BJ (cell line): ENCODE measurements around the gene DNAH7. TPM values are rescaled to one million over a fixed set of nuclear protein-coding genes. Genes with fewer than 3 reads are reported as not detected.

Experiments
- CTCF ChIA-PET: fragments of 350-600 bp; formaldehyde crosslinking; extraction: SDS; loops from one replicate; lab custom pipeline; 2021; ENCODE audit warnings: antibody characterized with exemption, inconsistent platforms; lab: Yijun Ruan, JAX
- POLR2A ChIA-PET: fragments of 300-600 bp; sonication (Branson Sonifier 250); formaldehyde crosslinking; extraction: SDS; loops from one replicate; lab custom pipeline; 2021; ENCODE audit warnings: antibody characterized with exemption; lab: Charles Lee
- DNase-seq: peaks from one replicate; pipeline ENCODE4 v3.0.0-alpha.2; 2011; ENCODE audit warnings: low read depth
- H3K27me3 ChIP-seq: 2 replicates; pipeline ENCODE4 v1.6.0; 2011; ENCODE audit warnings: low read length; ENCODE audit not compliant: control insufficient read depth, insufficient read depth
- H3K36me3 ChIP-seq: 2 replicates; pipeline ENCODE4 v1.5.1; 2011; ENCODE audit warnings: low read length; ENCODE audit not compliant: control insufficient read depth, insufficient read depth
- H3K4me3 ChIP-seq: 2 replicates; pipeline ENCODE4 v1.5.1; 2011; ENCODE audit warnings: low read depth, mild to moderate bottlenecking, control low read depth, low read length
- CTCF ChIP-seq: IDR thresholded peaks from 2 replicates; pipeline ENCODE4 v1.5.1; 2011; ENCODE audit warnings: low read depth, mild to moderate bottlenecking, control low read depth, inconsistent platforms, low read length, moderate library complexity; ENCODE audit not compliant: insufficient read depth
- polyA plus RNA-seq: library from polyadenylated mRNA; depleted of rRNA; stranded (reverse); fragments of >200 nt; gene quantifications from 2 replicates; pipeline ENCODE4 v1.2.3, GENCODE V29; 2011

Gene DNAH7
- polyA plus RNA-seq, 1 experiment = 0.15 TPM

DNA sequence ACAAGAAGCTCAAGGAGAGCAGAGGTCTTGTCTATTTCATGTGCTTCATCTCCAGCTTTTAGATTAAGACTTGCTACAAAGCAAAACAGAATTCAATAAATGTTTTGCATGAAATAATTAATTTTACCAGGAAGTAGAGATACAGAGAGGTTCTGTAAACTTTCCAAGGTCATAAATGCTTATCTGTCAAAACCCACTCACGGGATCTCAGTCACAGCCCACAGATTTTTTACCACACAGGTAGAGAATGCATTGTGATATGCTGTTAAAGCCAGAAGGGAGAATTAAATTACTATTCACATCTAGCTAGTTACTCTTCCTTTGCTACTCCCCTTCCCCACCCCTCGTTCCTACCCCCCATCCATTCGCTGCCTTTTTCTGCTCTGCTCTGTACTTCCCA is 205.5 kb downstream of the DNAH7 start:
- no peak for TF ChIP-seq CTCF
- ChIA-PET POLR2A (no interaction called here), CTCF (no interaction called here)
- no peak for DNase-seq
- H3K36me3 ChIP-seq = no peaks in the 10 kb centered on the region
- no peaks in the 10 kb centered on the region for H3K27me3 ChIP-seq
- H3K4me3 ChIP-seq = no peak overlapping the region

- POLR2A ChIA-PET = no interaction called here
- no peaks in the 10 kb centered on the region for H3K36me3 ChIP-seq
- DNase-seq = peak; percentile 6
- no peak overlapping the region for H3K4me3 ChIP-seq
- CTCF ChIA-PET = interaction anchor here (1.6 kb wide), 1 partner anchor 8 kb away, joined by 4 read pairs; no protein-coding TSS in a partner anchor
- no peak for TF ChIP-seq CTCF
- H3K27me3 ChIP-seq = no peaks in the 10 kb centered on the region
Observed at GRCh38 chr2:195861821-195862220, 206.8 kb downstream of the DNAH7 start.

DNA sequence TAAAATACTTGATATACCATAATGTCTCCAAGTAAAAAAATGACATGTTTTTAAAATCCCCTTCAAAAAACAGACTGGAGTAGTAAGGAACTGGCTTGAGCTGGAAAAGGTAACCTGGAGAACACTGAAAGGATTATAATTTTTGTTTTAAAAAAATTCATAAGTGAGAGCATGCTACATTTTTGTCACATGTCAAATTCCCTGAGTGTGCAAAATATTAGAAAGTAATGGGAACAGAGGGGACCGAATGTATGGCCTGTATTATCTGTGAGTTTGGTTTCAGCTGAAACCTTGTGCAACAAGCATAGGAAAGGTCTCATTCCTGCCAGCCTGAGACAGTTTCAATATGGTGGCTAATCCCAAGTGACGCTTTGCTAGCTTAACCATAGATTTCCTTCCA is 209.1 kb downstream of the DNAH7 start:
- POLR2A ChIA-PET = no interaction called here
- H3K36me3 ChIP-seq = no peaks in the 10 kb centered on the region
- TF ChIP-seq CTCF = no peak
- no peak overlapping the region for H3K4me3 ChIP-seq
- CTCF ChIA-PET = no interaction called here
- no peaks in the 10 kb centered on the region for H3K27me3 ChIP-seq
- no peak for DNase-seq

GRCh38 chr2:195857132-195857531 is 211.5 kb downstream of the DNAH7 start:
- no peaks in the 10 kb centered on the region for H3K27me3 ChIP-seq
- no peak for DNase-seq
- H3K4me3 ChIP-seq = no peak overlapping the region
- no peak for TF ChIP-seq CTCF
- CTCF ChIA-PET = no interaction called here
- H3K36me3 ChIP-seq = no peaks in the 10 kb centered on the region
- POLR2A ChIA-PET = no interaction called here

DNA sequence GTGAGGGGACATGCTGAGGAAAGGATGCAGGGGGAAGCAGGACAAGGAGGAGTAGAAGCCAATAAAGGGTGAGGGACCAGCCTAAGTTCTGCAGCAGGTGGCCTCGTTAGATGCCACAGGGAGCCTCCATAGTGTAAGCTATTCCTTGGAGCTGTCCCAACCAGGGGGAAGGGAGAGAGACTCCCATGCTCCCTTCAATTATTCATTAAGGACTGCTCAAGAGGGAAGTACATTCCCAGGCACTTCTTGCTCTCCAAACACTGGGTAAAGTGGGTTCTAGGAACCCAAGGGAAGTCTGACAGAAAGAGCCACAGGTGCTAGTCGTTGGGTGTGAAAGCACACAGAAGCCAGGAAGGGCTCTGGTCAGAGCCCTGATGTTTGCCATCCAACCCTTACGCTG is 217.9 kb downstream of the DNAH7 start:
- DNase-seq = no peak
- H3K4me3 ChIP-seq = no peak overlapping the region
- H3K36me3 ChIP-seq = no peaks in the 10 kb centered on the region
- no peak for TF ChIP-seq CTCF
- ChIA-PET CTCF (no interaction called here), POLR2A (no interaction called here)
- H3K27me3 ChIP-seq = peaks cover 2% of the 10 kb centered on the region; the same call in 1 of the 2 replicates
